Measurements from ENCODE around the gene GABRA1. TPM values are rescaled to one million over a fixed set of nuclear protein-coding genes. Genes with fewer than 3 reads are reported as not detected.

The GABRA1 gene
- total RNA-seq, 4 donors from 2014 or later: 7.9 TPM; not detected in 3

GRCh38 chr5:161863259-161863658 lies 15.3 kb downstream of the GABRA1 start:
- TF ChIP-seq POLR2A (IDR thresholded peaks at IDR 0.05): no peak
- no peak for TF ChIP-seq EP300 (IDR thresholded peaks at IDR 0.05; ENCODE audit: low read depth)
- TF ChIP-seq POLR2AphosphoS5 (IDR thresholded peaks at IDR 0.05): no peak
- no peak for TF ChIP-seq CTCF (IDR thresholded peaks at IDR 0.05)

GRCh38 chr5:161863811-161864210 lies 15.9 kb downstream of the GABRA1 start:
- no peak overlapping the region for H3K27ac ChIP-seq
- TF ChIP-seq POLR2A (IDR thresholded peaks at IDR 0.05) (no peak), EP300 (IDR thresholded peaks at IDR 0.05; ENCODE audit: low read depth) (no peak), CTCF (IDR thresholded peaks at IDR 0.05) (no peak)
- DNase-seq: no peak
- H3K4me1 ChIP-seq: no peaks in the 10 kb centered on the region
- no peaks in the 10 kb centered on the region for H3K36me3 ChIP-seq
- no peaks in the 10 kb centered on the region for H3K9me3 ChIP-seq
- no peak overlapping the region for H3K4me3 ChIP-seq
- no peaks in the 10 kb centered on the region for H3K27me3 ChIP-seq
- 46 to 57% methylated on average over 1 of the region's 1 CpG for WGBS, 2 donors (ENCODE audit: low coverage in 1 of 2)
- in situ Hi-C loops (cut with MboI; ENCODE audit: low pct_ligation_motif_present in 1 of 4, low pct_unique_long_range_greater_than_20kb in 1 of 4, low sequenced_read_pairs in 3 of 4) (no loop called here), intact Hi-C loops (cut with DNase I; ENCODE audit: low total_unique reads) (no loop called here)

More at GRCh38 chr5:161863259-161863658, 15.3 kb downstream of the GABRA1 start:
- H3K9me3 ChIP-seq: no peaks in the 10 kb centered on the region
- intact Hi-C loops (cut with DNase I; ENCODE audit: low total_unique reads) (no loop called here), in situ Hi-C loops (cut with MboI; ENCODE audit: low pct_ligation_motif_present in 1 of 4, low pct_unique_long_range_greater_than_20kb in 1 of 4, low sequenced_read_pairs in 3 of 4) (no loop called here)
- no peak overlapping the region for H3K27ac ChIP-seq
- H3K4me3 ChIP-seq: no peak overlapping the region
- DNase-seq: no peak
- WGBS, 2 donors (ENCODE audit: low coverage in 1 of 2): 63 to 75% methylated on average over 3 of the region's 3 CpGs
- no peaks in the 10 kb centered on the region for H3K36me3 ChIP-seq
- H3K27me3 ChIP-seq: no peaks in the 10 kb centered on the region
- no peaks in the 10 kb centered on the region for H3K4me1 ChIP-seq

- H3K9me3 ChIP-seq: no peaks in the 10 kb centered on the region
- no peaks in the 10 kb centered on the region for H3K27me3 ChIP-seq
- DNase-seq: no peak
- no peak overlapping the region for H3K27ac ChIP-seq
- in situ Hi-C loops (cut with MboI; ENCODE audit: low pct_ligation_motif_present in 1 of 4, low pct_unique_long_range_greater_than_20kb in 1 of 4, low sequenced_read_pairs in 3 of 4) (no loop called here), intact Hi-C loops (cut with DNase I; ENCODE audit: low total_unique reads) (no loop called here)
- TF ChIP-seq EP300 (IDR thresholded peaks at IDR 0.05; ENCODE audit: low read depth) (no peak), POLR2A (IDR thresholded peaks at IDR 0.05) (no peak), CTCF (IDR thresholded peaks at IDR 0.05) (no peak), POLR2AphosphoS5 (IDR thresholded peaks at IDR 0.05) (no peak)
- 80% methylated on average over 1 to 7 of the region's 7 CpGs for WGBS, 2 donors (ENCODE audit: low coverage in 1 of 2)
- no peak overlapping the region for H3K4me3 ChIP-seq
- no peaks in the 10 kb centered on the region for H3K4me1 ChIP-seq
- no peaks in the 10 kb centered on the region for H3K36me3 ChIP-seq
Measured at GRCh38 chr5:161865510-161865909, 17.6 kb downstream of the GABRA1 start.

GRCh38 chr5:161889971-161890370 lies 42.1 kb downstream of the GABRA1 start:
- no peaks in the 10 kb centered on the region for H3K27me3 ChIP-seq
- no peaks in the 10 kb centered on the region for H3K4me1 ChIP-seq
- no peak overlapping the region for H3K27ac ChIP-seq
- TF ChIP-seq POLR2AphosphoS5 (IDR thresholded peaks at IDR 0.05) (no peak), EP300 (IDR thresholded peaks at IDR 0.05; ENCODE audit: low read depth) (no peak), CTCF (IDR thresholded peaks at IDR 0.05) (no peak), POLR2A (IDR thresholded peaks at IDR 0.05) (no peak)
- in situ Hi-C loops (cut with MboI; ENCODE audit: low pct_ligation_motif_present in 1 of 4, low pct_unique_long_range_greater_than_20kb in 1 of 4, low sequenced_read_pairs in 3 of 4): no loop called here
- intact Hi-C loops (cut with DNase I; ENCODE audit: low total_unique reads): no loop called here
- no peaks in the 10 kb centered on the region for H3K9me3 ChIP-seq
- no peak overlapping the region for H3K4me3 ChIP-seq
- DNase-seq: no peak
- H3K36me3 ChIP-seq: no peaks in the 10 kb centered on the region

All from transverse colon (tissue), 4 donors.